Measurements from ENCODE around the gene BCAS4.

Gene BCAS4

GRCh38 chr20:50826121-50826520, 31.3 kb downstream of the BCAS4 start:
- no peak for DNase-seq

- DNase-seq, result no peak
Observed at GRCh38 chr20:50828363-50829136, 33.7 kb downstream of the BCAS4 start.

DNA sequence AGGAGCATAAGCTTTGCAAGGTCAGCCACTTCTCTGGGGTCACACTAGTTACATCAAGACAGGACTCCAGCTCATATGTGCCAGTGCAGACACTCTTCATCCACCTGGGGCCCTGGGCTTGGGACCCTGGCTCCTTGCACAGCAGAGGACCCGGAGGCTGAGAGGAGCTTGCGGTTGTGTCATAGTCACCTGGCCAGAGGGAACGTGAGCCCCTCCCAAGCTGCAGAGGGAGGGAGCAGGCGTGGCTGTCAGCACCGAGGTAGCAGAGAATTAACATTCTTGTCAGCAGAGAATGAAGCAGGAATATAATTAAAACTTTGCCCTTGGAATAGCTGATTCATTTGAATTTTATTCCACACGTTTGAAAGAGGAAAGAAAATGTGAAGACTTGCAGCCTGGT, 36.8 kb downstream of the BCAS4 start:
- no peak for DNase-seq

- no peak for DNase-seq
Observed at GRCh38 chr20:50834599-50835005, 39.7 kb downstream of the BCAS4 start.

DNA sequence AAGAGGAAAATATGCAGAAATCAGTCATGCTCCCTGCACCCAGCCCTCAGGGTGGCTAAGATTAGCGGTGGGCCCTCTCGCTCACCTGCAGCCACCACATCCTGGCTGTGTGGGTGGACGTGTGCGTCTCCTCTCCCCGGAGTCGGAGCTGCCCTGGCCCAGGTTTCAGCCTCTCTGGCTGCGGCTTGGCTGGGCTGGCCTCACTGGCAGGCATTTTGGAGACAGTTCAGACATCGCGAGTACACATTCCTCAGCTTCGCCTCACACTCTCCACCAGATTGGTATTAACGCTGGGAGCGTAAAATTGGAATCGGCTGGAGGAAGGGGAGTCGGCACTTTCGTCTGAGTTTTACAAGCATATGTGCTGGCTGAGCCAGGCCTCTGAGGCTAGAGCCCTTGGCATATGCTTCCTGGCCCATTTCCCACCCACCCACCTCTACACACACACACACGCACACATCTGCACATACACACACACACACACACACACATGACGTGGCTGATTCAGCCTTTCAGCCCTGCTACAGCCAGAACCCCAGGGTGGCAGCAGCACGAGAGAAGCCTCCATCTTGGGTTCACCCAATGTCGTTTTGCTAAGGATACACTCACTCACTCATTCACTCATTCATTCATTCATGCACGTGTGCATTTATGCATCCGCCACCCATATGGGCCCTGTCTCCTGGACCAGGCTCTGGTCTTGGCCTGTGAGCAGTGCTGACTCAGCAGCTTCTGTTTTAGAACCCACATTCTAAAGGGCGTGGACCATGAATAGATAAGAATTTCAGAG, 42.9 kb downstream of the BCAS4 start:
- DNase-seq, result no peak

- no peak for DNase-seq
Observed at GRCh38 chr20:50838322-50838625, 43.4 kb downstream of the BCAS4 start.

DNA sequence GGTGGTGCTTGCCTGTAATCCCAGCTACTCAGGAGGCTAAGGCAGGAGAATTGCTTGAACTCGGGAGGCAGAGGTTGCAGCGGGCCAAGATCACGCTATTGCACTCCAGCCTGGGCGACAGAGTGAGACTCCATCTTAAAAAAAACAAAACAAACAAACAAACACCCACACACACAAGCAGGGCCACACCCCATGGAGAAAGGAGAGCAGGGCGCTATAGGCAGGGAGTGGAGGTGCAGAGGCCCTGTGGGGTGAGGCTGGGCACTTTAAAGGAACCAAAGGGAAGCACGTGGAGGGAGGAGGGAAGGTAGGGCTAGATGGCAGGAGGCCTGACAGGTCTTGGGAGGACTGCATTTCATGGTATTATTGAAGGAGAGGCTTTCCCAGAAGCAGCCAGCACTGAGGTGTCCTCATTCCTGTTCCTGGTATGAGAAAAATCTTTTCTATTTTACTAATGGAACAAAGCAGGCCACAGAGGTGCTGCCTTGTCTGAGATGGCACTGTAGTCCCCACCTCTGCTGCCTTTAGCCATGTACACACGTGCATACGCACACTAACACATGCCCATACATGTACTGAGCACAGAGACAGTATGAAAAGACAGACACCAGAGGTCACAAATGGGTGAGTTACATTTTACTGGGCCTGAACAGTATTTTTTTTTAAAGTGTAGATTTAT, 44.0 kb downstream of the BCAS4 start:
- DNase-seq, result no peak

DNA sequence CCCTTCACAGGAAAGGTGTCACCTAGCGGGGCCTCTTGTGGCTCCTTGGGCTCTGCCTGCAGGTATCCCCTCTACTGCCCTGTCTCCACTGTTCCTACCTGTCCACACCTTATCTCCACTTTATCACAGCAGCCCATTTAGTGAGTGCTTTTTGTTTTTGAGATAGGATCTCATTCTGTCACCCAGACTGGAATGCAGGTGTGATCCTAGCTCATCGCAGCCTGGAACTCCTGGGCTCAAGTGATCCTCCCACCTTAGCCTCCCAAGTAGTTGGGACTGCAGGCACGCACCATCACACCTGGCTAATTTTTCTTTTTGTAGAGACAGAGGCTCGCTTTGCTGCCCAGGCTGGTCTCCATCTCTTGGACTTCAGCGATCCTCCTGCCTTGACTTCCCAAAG, 48.0 kb downstream of the BCAS4 start:
- no peak for DNase-seq

DNA sequence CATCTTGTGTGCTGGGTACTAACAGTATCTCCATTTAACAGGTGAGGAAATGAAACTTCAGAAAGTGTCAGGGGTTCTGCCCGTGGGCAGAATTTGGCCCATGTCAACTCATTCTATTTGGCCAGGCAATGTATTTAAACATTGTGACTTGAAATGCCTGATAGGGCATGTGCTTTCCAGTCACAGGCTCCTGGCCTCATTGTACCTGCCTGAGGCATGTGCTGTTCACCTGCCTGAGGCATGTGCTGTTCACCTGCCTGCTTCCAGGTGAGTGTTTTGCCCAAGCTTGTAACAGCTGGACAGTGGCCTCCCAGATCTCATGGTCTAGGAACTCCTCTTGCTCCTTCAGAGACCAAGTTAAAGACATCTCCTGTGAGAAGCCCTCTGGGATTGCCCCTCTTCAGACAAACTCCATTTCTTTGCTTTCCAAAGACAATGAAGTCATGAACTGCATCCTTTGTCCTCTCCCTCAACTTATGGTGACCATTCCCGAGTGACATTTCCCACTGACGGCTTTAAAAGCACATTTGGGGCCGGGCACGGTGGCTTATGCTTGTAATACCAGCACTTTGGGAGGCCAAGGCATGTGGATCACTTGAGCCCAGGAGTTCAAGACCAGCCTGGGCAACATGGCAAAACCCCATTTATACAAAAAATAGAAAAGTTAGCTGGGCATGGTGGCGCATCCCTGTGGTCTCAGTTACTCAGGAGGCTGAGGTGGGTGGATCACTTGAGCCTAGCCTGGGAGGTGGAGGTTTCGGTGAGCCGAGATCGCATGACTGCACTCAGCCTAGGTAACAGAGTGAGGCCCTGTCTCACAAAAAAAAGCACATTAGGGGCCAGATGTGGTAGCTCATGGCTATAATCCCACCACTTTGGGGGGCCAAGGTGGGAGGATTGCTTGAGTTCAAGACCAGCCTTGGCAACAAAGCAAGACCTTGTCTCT, 48.7 kb downstream of the BCAS4 start:
- no peak for DNase-seq

- DNase-seq, result no peak
Observed at GRCh38 chr20:50844430-50845100, 49.7 kb downstream of the BCAS4 start.

DNA sequence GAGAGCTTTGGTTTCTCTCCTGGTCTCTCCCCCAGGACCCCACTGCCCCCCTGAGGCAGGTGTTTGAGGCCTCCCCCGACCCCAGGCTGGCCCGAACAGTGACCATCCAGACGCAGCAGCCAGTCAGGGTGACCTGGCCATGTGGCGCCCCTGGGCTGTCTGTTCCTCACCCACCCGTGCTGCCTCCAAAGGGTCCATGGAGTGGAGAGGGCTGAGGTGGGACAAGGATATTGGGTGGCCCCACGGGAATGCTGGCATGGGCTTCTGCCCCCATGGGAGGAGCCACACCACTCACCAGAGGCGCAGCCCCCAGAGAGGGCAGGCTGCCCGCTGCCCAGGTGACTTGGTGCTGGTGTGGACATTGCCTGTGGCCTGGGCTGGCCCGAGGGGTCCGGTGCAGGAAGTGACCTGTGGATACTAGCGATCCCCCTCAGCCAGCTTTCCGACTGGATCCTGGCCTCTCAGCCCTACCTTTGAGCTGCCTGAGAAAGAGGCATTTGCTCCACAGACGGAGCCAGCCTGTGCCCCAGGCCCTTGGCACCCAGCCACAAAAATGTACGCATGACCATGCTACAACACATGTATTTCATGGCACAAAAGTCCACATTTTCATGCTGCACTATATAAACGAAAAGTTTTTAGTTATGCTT, 50.8 kb downstream of the BCAS4 start:
- no peak for DNase-seq

GRCh38 chr20:50848341-50848808, 53.5 kb downstream of the BCAS4 start:
- no peak for DNase-seq

DNA sequence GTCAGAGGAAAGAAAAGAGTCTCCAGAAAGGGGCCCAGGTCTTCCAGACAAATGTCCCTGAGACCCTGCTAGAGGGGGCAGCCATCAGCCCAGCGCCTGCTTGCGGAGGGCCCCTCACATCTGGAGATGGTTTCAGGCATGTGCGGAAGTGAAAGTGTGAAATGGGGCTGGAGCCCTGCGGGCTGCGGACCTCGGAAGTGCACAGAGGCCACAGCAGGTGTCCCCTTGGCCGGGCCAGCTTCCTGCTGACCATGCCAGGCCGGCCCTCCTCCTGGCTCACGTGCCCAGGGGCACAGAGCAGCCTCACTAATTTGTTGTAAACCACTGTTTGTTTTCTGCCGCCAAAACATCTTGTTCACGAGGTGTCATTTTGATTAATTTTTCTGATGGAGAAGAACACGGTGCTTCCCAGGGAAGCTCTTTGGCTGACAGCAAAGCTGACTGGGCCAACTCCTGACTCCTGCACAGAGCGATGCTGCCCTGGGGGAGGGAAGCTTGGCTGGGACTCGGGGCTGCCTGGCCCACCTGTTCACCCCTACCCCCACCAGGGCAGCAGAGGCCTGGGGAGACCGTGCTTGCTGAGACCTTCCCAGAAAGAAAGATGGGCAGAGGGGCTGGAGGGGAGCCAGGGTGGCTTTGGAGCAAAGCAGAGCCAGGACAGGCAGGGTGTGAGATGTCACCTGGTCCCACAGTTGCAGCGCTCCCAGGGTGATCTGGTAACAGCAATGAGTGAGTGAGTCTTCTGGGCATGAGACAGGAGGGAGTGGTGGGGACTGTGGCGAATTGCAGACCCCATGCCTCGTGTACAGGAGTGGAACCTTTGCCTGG, 54.2 kb downstream of the BCAS4 start:
- no peak for DNase-seq

GRCh38 chr20:50850721-50851286, 55.9 kb downstream of the BCAS4 start:
- DNase-seq, result no peak

GRCh38 chr20:50852085-50852484, 57.2 kb downstream of the BCAS4 start:
- DNase-seq, result no peak

- no peak for DNase-seq
Observed at GRCh38 chr20:50854506-50855249, 59.8 kb downstream of the BCAS4 start.

GRCh38 chr20:50855498-50856474, 60.9 kb downstream of the BCAS4 start:
- no peak for DNase-seq

GRCh38 chr20:50856475-50857041, 61.7 kb downstream of the BCAS4 start:
- DNase-seq, result no peak

Data from activated CD4-positive, alpha-beta T cell treated with anti-CD3 and anti-CD28 coated beads for 4 hours (primary cell).